Measurements from ENCODE around the gene COX6B2.

GRCh38 chr19:55352549-55353145, 1.9 kb downstream of the COX6B2 start:
- no peak for TF ChIP-seq EZH2phosphoT487 (IDR thresholded peaks at IDR 0.05; ENCODE audit: borderline replicate concordance, low read length)
- no peak for TF ChIP-seq CTCF (conservative IDR thresholded peaks at IDR 0.05; ENCODE audit: low read depth, low read length)
- TF ChIP-seq EZH2 (IDR thresholded peaks at IDR 0.05; ENCODE audit: low read length, unreplicated experiment) = no peak

Measured in PC-3 (cell line).